K562 (cell line): ENCODE results near the gene COL20A1. TPM values are rescaled to one million over a fixed set of nuclear protein-coding genes. Genes with fewer than 3 reads are reported as not detected.

Source experiments
- ATAC-seq: fragments of 200-7000 bp; cut with Tn5 transposase; 3 replicates; pipeline ENCODE4 v1.9.1; 2020; ENCODE audit warnings: moderate library complexity
- BruUV-seq: library from RNA; stranded (reverse); fragments of 400-500 nt; replicated peaks from 2 replicates; lab custom pipeline; 2021; lab: Mats Ljungman, UMichigan
- CTCF ChIA-PET: fragments of 300-600 bp; formaldehyde crosslinking; extraction: SDS; loops from one replicate; lab custom pipeline; 2021; ENCODE audit warnings: low intra/inter-chr PET ratio; lab: Yijun Ruan, JAX
- POLR2A ChIA-PET: fragments of 300-600, 350-650 bp; sonication (Branson Sonifier 250); formaldehyde crosslinking; extraction: SDS; loops from one replicate; lab custom pipeline; 2021; ENCODE audit warnings: antibody characterized with exemption, inconsistent platforms; lab: Yijun Ruan, JAX
- DNase-seq, 4 experiments: peaks; one replicate each; pipeline versions ENCODE4 v3.0.0 to v3.0.0-alpha.2; 2011 to 2018; ENCODE audit warnings: low spot score in 3 of 4, mixed read lengths in 3 of 4; ENCODE audit errors: extremely low read depth in 1 of 4
- FAIRE-seq: peaks from 2 replicates; lab custom pipeline; 2011; peaks lifted over from hg19 to GRCh38; lab: Jason Lieb, UNC
- H2AFZ ChIP-seq: 2 replicates; pipeline ENCODE4 v1.6.0; 2011; ENCODE audit warnings: low read depth, low read length, control low read depth, inconsistent platforms
- H3K27ac ChIP-seq: fragments of 200-600 bp; 3 replicates; pipeline ENCODE4 v1.8.0; 2011; ENCODE audit warnings: low read depth, mild to moderate bottlenecking, control low read depth, inconsistent platforms, low read length, moderate library complexity, mixed read lengths; ENCODE audit errors: extremely low read depth
- H3K27me3 ChIP-seq, 2 experiments: fragments of 300-600 bp in 1 of 2; 2 replicates in 1 of 2; 3 replicates in 1 of 2; pipeline versions ENCODE4 v1.6.0 to v1.8.0; 2011; ENCODE audit warnings: inconsistent platforms in 2 of 2, low read length in 2 of 2, mild to moderate bottlenecking in 1 of 2, mixed read lengths in 1 of 2, moderate library complexity in 1 of 2; ENCODE audit not compliant: control insufficient read depth in 2 of 2, insufficient read depth in 2 of 2
- H3K36me3 ChIP-seq: fragments of 300-600 bp; 3 replicates; pipeline ENCODE4 v1.8.0; 2011; ENCODE audit warnings: mild to moderate bottlenecking, low read length, inconsistent platforms; ENCODE audit not compliant: control insufficient read depth, insufficient read depth
- H3K4me1 ChIP-seq, 2 experiments: fragments of 200-600 bp in 1 of 2; replicated peaks in 1 of 2; 2 replicates in 1 of 2; 3 replicates in 1 of 2; pipeline versions ENCODE4 v1.5.1 to v1.8.0; 2011; ENCODE audit warnings: inconsistent platforms in 2 of 2, low read length in 2 of 2, mild to moderate bottlenecking in 1 of 2, mixed read lengths in 1 of 2, moderate library complexity in 1 of 2; ENCODE audit not compliant: control insufficient read depth in 2 of 2, insufficient read depth in 2 of 2
- H3K4me2 ChIP-seq: 2 replicates; pipeline ENCODE4 v1.6.1; 2011; ENCODE audit warnings: low read length, control low read depth, inconsistent platforms, mixed read lengths; ENCODE audit not compliant: insufficient read depth
- H3K4me3 ChIP-seq: fragments of 200-600 bp; sonication (generic), shearing (Covaris generic); 2 replicates; pipeline ENCODE4 v1.5.1; 2016; ENCODE audit warnings: control low read depth, inconsistent platforms
- H3K79me2 ChIP-seq: fragments of 200-600 bp; 3 replicates; pipeline ENCODE4 v1.8.0; 2011; ENCODE audit warnings: low read length, inconsistent platforms; ENCODE audit not compliant: control insufficient read depth, insufficient read depth
- H3K9ac ChIP-seq, 2 experiments: 2 replicates each; pipeline versions ENCODE4 v1.6.0 to v1.6.1; 2011; ENCODE audit warnings: low read depth in 2 of 2, low read length in 2 of 2, control low read depth in 1 of 2, inconsistent platforms in 1 of 2, mild to moderate bottlenecking in 1 of 2, mixed read lengths in 1 of 2; ENCODE audit not compliant: insufficient read depth in 1 of 2
- H3K9me1 ChIP-seq: one replicate; pipeline ENCODE4 v1.6.0; 2011; ENCODE audit warnings: inconsistent platforms, mild to moderate bottlenecking, low read length, moderate library complexity; ENCODE audit not compliant: control insufficient read depth, insufficient read depth
- H3K9me3 ChIP-seq: replicated peaks from 2 replicates; pipeline ENCODE4 v1.5.1; 2011; ENCODE audit warnings: low read depth, low read length, inconsistent platforms; ENCODE audit not compliant: control insufficient read depth, insufficient read depth
- H4K20me1 ChIP-seq: replicated peaks from 2 replicates; pipeline ENCODE4 v1.6.1; 2011; ENCODE audit warnings: low read length, inconsistent platforms, mixed read lengths; ENCODE audit not compliant: control insufficient read depth, insufficient read depth
- WGBS: fragments of 100-300 bp; shearing (Covaris generic); methylation state at CpG from one replicate; pipeline ENCODE4 v1.1.6; 2016; ENCODE audit warnings: low coverage, mixed read lengths; ENCODE audit not compliant: insufficient coverage; ENCODE audit errors: missing lambda C conversion rate; 5-methylcytosine and 5-hydroxymethylcytosine counted together
- in situ Hi-C: fragments of 300-500 bp; cut with MboI; formaldehyde crosslinking; loops from 4 replicates; pipeline ENCODE4 v1.15.0; 2018; ENCODE audit warnings: inconsistent platforms, mixed read lengths
- intact Hi-C: fragments of 100-400 bp; cut with micrococcal nuclease; formaldehyde crosslinking; loops from 2 replicates; pipeline ENCODE4 v1.14.2; 2022
- polyA plus RNA-seq, 8 experiments: library from polyadenylated mRNA; depleted of rRNA in 4 of 8; stranded (reverse) in 5 of 8; unstranded in 3 of 8; fragments of >200 nt; fragmentation: Nextera tagmentation in 2 of 8; fragmentation: Illumina TruSeq in 1 of 8; extraction: Ambion mirVana in 2 of 8; extraction: Trizol in 1 of 8; gene quantifications; 2 replicates each; pipeline versions ENCODE4 v1.2.1 to v1.2.3, GENCODE V29; 2011 to 2014; ENCODE audit warnings: inconsistent platforms in 1 of 8, missing spikeins in 1 of 8
- total RNA-seq, 7 experiments: library from RNA; depleted of rRNA in 6 of 7; stranded (reverse); fragments of >200 nt in 6 of 7; fragmentation: Illumina TruSeq in 2 of 7; extraction: Trizol in 2 of 7; gene quantifications; 2 replicates each; pipeline versions ENCODE4 v1.2.1 to v1.2.3, GENCODE V29; 2011 to 2021; ENCODE audit warnings: low replicate concordance in 1 of 7
- TF ChIP-seq, protein P1 (sequence below): fragments of 250-450 bp; sonication (Bioruptor Pico); IDR thresholded peaks from 2 replicates; pipeline ENCODE4 v1.4.0; 2020
- TF ChIP-seq, protein P2 (sequence below): fragments of 450-650 bp; formaldehyde crosslinking; conservative IDR thresholded peaks from 2 replicates; pipeline ENCODE4 v1.4.0; 2022; ENCODE audit warnings: mild to moderate bottlenecking, missing genetic modification characterization
- TF ChIP-seq, protein P3 (sequence below), 2 experiments: IDR thresholded peaks; 2 replicates each; pipeline ENCODE4 v1.6.1; 2012; ENCODE audit warnings: improper control_type of control experiment in 2 of 2, low read depth in 2 of 2, low read length in 2 of 2, borderline replicate concordance in 1 of 2

Gene COL20A1
- total and polyA plus RNA-seq, 9 of the 15 experiments (the other 6 are each of a cell fraction or from before 2014, with no cell fraction given): not detected

DNA sequence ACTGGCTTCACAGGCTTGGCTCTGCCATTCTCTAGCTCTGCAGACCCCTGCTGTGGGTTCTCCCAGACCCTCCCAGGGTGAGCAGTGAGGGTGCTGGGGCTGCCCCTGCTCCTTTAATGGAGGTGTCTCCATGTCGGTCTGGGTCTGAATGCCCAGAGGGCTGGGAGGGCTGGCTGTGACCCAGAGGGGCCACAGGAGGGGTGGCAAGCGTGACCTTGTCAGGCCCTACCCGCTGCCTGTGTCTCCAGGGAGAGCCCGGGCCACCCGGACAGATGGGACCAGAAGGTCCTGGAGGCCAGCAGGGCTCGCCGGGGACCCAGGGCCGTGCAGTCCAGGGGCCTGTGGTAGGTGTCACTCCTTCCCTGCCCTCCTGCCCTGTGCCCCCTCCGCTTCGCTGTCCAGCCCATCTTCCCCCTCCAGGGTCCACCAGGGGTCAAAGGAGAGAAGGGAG, 32.1 kb downstream of the COL20A1 start:
- H2AFZ ChIP-seq: no peak overlapping the region
- no peak for FAIRE-seq
- no peaks in the 10 kb centered on the region for H3K9me1 ChIP-seq
- H3K4me1 ChIP-seq: peaks cover 0 to 25% of the 10 kb centered on the region in 2 experiments; a peak in 1 of 5 replicates
- no peak overlapping the region for H3K4me3 ChIP-seq
- no peaks in the 10 kb centered on the region for H4K20me1 ChIP-seq
- no peaks in the 10 kb centered on the region for H3K9me3 ChIP-seq
- H3K4me2 ChIP-seq: no peak overlapping the region
- BruUV-seq: no TSS peak
- TF ChIP-seq, protein P1, sequence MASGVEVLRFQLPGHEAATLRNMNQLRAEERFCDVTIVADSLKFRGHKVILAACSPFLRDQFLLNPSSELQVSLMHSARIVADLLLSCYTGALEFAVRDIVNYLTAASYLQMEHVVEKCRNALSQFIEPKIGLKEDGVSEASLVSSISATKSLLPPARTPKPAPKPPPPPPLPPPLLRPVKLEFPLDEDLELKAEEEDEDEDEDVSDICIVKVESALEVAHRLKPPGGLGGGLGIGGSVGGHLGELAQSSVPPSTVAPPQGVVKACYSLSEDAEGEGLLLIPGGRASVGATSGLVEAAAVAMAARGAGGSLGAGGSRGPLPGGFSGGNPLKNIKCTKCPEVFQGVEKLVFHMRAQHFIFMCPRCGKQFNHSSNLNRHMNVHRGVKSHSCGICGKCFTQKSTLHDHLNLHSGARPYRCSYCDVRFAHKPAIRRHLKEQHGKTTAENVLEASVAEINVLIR (CRISPR knock-in tag): no peak
- TF ChIP-seq, protein P2, sequence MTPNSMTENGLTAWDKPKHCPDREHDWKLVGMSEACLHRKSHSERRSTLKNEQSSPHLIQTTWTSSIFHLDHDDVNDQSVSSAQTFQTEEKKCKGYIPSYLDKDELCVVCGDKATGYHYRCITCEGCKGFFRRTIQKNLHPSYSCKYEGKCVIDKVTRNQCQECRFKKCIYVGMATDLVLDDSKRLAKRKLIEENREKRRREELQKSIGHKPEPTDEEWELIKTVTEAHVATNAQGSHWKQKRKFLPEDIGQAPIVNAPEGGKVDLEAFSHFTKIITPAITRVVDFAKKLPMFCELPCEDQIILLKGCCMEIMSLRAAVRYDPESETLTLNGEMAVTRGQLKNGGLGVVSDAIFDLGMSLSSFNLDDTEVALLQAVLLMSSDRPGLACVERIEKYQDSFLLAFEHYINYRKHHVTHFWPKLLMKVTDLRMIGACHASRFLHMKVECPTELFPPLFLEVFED (CRISPR knock-in tag): no peak
- TF ChIP-seq, protein P3, sequence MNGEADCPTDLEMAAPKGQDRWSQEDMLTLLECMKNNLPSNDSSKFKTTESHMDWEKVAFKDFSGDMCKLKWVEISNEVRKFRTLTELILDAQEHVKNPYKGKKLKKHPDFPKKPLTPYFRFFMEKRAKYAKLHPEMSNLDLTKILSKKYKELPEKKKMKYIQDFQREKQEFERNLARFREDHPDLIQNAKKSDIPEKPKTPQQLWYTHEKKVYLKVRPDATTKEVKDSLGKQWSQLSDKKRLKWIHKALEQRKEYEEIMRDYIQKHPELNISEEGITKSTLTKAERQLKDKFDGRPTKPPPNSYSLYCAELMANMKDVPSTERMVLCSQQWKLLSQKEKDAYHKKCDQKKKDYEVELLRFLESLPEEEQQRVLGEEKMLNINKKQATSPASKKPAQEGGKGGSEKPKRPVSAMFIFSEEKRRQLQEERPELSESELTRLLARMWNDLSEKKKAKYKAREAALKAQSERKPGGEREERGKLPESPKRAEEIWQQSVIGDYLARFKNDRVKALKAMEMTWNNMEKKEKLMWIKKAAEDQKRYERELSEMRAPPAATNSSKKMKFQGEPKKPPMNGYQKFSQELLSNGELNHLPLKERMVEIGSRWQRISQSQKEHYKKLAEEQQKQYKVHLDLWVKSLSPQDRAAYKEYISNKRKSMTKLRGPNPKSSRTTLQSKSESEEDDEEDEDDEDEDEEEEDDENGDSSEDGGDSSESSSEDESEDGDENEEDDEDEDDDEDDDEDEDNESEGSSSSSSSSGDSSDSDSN (IDR thresholded peaks at IDR 0.05; ENCODE audit: borderline replicate concordance in 1 of 2, low read depth in 2 of 2, low read length in 2 of 2): no peak
- no peaks in the 10 kb centered on the region for H3K36me3 ChIP-seq
- in situ Hi-C loops: no loop called here
- intact Hi-C loops: no loop called here
- no peak for DNase-seq
- no peak overlapping the region for H3K27ac ChIP-seq
- WGBS: 0% methylated on average over 10 of the region's 10 CpGs
- H3K79me2 ChIP-seq: no peaks in the 10 kb centered on the region
- peaks cover 18 to 32% of the 10 kb centered on the region in 2 experiments; a peak in 4 of 5 replicates for H3K27me3 ChIP-seq
- ChIA-PET POLR2A (no interaction called here), CTCF (interaction anchor here (0.6 kb wide), 1 partner anchor 8 kb away, joined by 3 read pairs; no protein-coding TSS in a partner anchor)
- ATAC-seq: no peak
- H3K9ac ChIP-seq: no peak overlapping the region
